A673 (cell line): ENCODE measurements around the gene CNNM1.

Experiments used
- CTCF ChIP-seq: fragments of 300-800, 200-600 bp; sonication (generic); conservative IDR thresholded peaks from 2 replicates; pipeline ENCODE4 v1.5.1; 2017; ENCODE audit warnings: low read depth, mild to moderate bottlenecking, antibody characterized with exemption, low read length, moderate library complexity, mixed read lengths
- EZH2 ChIP-seq: fragments of 200-600 bp; sonication (generic); IDR thresholded peaks from 2 replicates; pipeline ENCODE4 v1.6.1; 2017; ENCODE audit warnings: borderline replicate concordance, low read depth, mild to moderate bottlenecking, mixed read lengths, antibody characterized with exemption, low read length; ENCODE audit not compliant: poor library complexity, severe bottlenecking

GRCh38 chr10:99341860-99342490 lies 12.8 kb downstream of the CNNM1 start:
- TF ChIP-seq CTCF (no peak), EZH2 (no peak)
